Measurements from ENCODE around the gene ARHGAP10.

ARHGAP10 gene

GRCh38 chr4:147731580-147732517, at the start of gene ARHGAP10:
TSS of gene ARHGAP10 (plus strand) at chr4:147732088. CDS start at chr4:147732302, 214 bp downstream.
- peaks cover 49% of the 10 kb centered on the region for H3K4me1 ChIP-seq (ENCODE audit: control insufficient read depth, insufficient read depth, low read length)
- H3K9ac ChIP-seq (ENCODE audit: low read depth, low read length), result peak within 1 kb of the TSS; percentile 76
- peak within 1 kb of the TSS; percentile 87 for H3K4me3 ChIP-seq (ENCODE audit: low read depth, low read length)
- H3K27me3 ChIP-seq (ENCODE audit: control insufficient read depth, insufficient read depth, low read length), result peaks cover 88% of the 10 kb centered on the region
- peak within 1 kb of the TSS; percentile 83 for H3K27ac ChIP-seq (ENCODE audit: low read depth, low read length)
- no peaks in the 10 kb centered on the region for H3K9me3 ChIP-seq (ENCODE audit: control insufficient read depth, insufficient read depth, low read length)
- H3K36me3 ChIP-seq (ENCODE audit: control insufficient read depth, insufficient read depth, low read length), result no peaks in the 10 kb centered on the region

- peaks cover 12% of the 10 kb centered on the region; the same call in 1 of the 2 replicates for H3K36me3 ChIP-seq (ENCODE audit: control insufficient read depth, insufficient read depth, low read length)
Observed at GRCh38 chr4:147682755-147683154, 49.1 kb upstream of the ARHGAP10 start.

GRCh38 chr4:147683188-147683591, 48.7 kb upstream of the ARHGAP10 start:
- Histone ChIP-seq H3K4me1 (ENCODE audit: control insufficient read depth, insufficient read depth, low read length) (peaks cover 13% of the 10 kb centered on the region), H3K27ac (ENCODE audit: low read depth, low read length) (no peak overlapping the region), H3K9me3 (ENCODE audit: control insufficient read depth, insufficient read depth, low read length) (no peaks in the 10 kb centered on the region), H3K27me3 (ENCODE audit: control insufficient read depth, insufficient read depth, low read length) (no peaks in the 10 kb centered on the region), H3K9ac (ENCODE audit: low read depth, low read length) (peak overlapping the region; percentile 90), H3K4me3 (ENCODE audit: low read depth, low read length) (peak overlapping the region; percentile 94), H3K36me3 (ENCODE audit: control insufficient read depth, insufficient read depth, low read length) (peaks cover 9% of the 10 kb centered on the region; the same call in 1 of the 2 replicates)

More at GRCh38 chr4:147682755-147683154, 49.1 kb upstream of the ARHGAP10 start:
- Histone ChIP-seq H3K9ac (ENCODE audit: low read depth, low read length) (no peak overlapping the region), H3K27ac (ENCODE audit: low read depth, low read length) (no peak overlapping the region), H3K27me3 (ENCODE audit: control insufficient read depth, insufficient read depth, low read length) (no peaks in the 10 kb centered on the region), H3K4me1 (ENCODE audit: control insufficient read depth, insufficient read depth, low read length) (peaks cover 13% of the 10 kb centered on the region), H3K4me3 (ENCODE audit: low read depth, low read length) (peak overlapping the region; percentile 94), H3K9me3 (ENCODE audit: control insufficient read depth, insufficient read depth, low read length) (no peaks in the 10 kb centered on the region)

GRCh38 chr4:147683717-147684700, 47.9 kb upstream of the ARHGAP10 start, which contains the start of gene PRMT9:
TSS of gene PRMT9 (minus strand) at chr4:147684163. CDS start at chr4:147683987, 176 bp downstream.
- H3K27ac ChIP-seq (ENCODE audit: low read depth, low read length), result peak within 1 kb of the TSS; percentile 77
- H3K4me1 ChIP-seq (ENCODE audit: control insufficient read depth, insufficient read depth, low read length), result peaks cover 13% of the 10 kb centered on the region
- H3K36me3 ChIP-seq (ENCODE audit: control insufficient read depth, insufficient read depth, low read length), result 0 out of 2 replicates have a peak, but pooled peaks cover 1% of the 10 kb centered on the region
- H3K9ac ChIP-seq (ENCODE audit: low read depth, low read length), result peak within 1 kb of the TSS; percentile 90
- no peaks in the 10 kb centered on the region for H3K27me3 ChIP-seq (ENCODE audit: control insufficient read depth, insufficient read depth, low read length)
- no peaks in the 10 kb centered on the region for H3K9me3 ChIP-seq (ENCODE audit: control insufficient read depth, insufficient read depth, low read length)
- H3K4me3 ChIP-seq (ENCODE audit: low read depth, low read length), result peak within 1 kb of the TSS; percentile 94

GRCh38 chr4:147689067-147689466, 42.8 kb upstream of the ARHGAP10 start:
- H3K27me3 ChIP-seq (ENCODE audit: control insufficient read depth, insufficient read depth, low read length), result no peaks in the 10 kb centered on the region
- no peaks in the 10 kb centered on the region for H3K9me3 ChIP-seq (ENCODE audit: control insufficient read depth, insufficient read depth, low read length)
- no peaks in the 10 kb centered on the region for H3K36me3 ChIP-seq (ENCODE audit: control insufficient read depth, insufficient read depth, low read length)
- no peak overlapping the region for H3K27ac ChIP-seq (ENCODE audit: low read depth, low read length)
- no peak overlapping the region for H3K4me3 ChIP-seq (ENCODE audit: low read depth, low read length)
- H3K4me1 ChIP-seq (ENCODE audit: control insufficient read depth, insufficient read depth, low read length), result peaks cover 8% of the 10 kb centered on the region
- H3K9ac ChIP-seq (ENCODE audit: low read depth, low read length), result no peak overlapping the region

GRCh38 chr4:147691820-147692219, 40.1 kb upstream of the ARHGAP10 start:
- Histone ChIP-seq H3K27ac (ENCODE audit: low read depth, low read length) (no peak overlapping the region), H3K9ac (ENCODE audit: low read depth, low read length) (no peak overlapping the region), H3K4me1 (ENCODE audit: control insufficient read depth, insufficient read depth, low read length) (no peaks in the 10 kb centered on the region), H3K27me3 (ENCODE audit: control insufficient read depth, insufficient read depth, low read length) (no peaks in the 10 kb centered on the region), H3K4me3 (ENCODE audit: low read depth, low read length) (no peak overlapping the region), H3K36me3 (ENCODE audit: control insufficient read depth, insufficient read depth, low read length) (no peaks in the 10 kb centered on the region), H3K9me3 (ENCODE audit: control insufficient read depth, insufficient read depth, low read length) (no peaks in the 10 kb centered on the region)

GRCh38 chr4:147693218-147693617, 38.7 kb upstream of the ARHGAP10 start:
- Histone ChIP-seq H3K27me3 (ENCODE audit: control insufficient read depth, insufficient read depth, low read length) (no peaks in the 10 kb centered on the region), H3K9me3 (ENCODE audit: control insufficient read depth, insufficient read depth, low read length) (no peaks in the 10 kb centered on the region), H3K4me1 (ENCODE audit: control insufficient read depth, insufficient read depth, low read length) (no peaks in the 10 kb centered on the region), H3K36me3 (ENCODE audit: control insufficient read depth, insufficient read depth, low read length) (no peaks in the 10 kb centered on the region), H3K9ac (ENCODE audit: low read depth, low read length) (no peak overlapping the region), H3K27ac (ENCODE audit: low read depth, low read length) (no peak overlapping the region), H3K4me3 (ENCODE audit: low read depth, low read length) (no peak overlapping the region)

GRCh38 chr4:147696866-147697265, 35.0 kb upstream of the ARHGAP10 start:
- no peaks in the 10 kb centered on the region for H3K9me3 ChIP-seq (ENCODE audit: control insufficient read depth, insufficient read depth, low read length)
- H3K9ac ChIP-seq (ENCODE audit: low read depth, low read length), result no peak overlapping the region
- no peaks in the 10 kb centered on the region for H3K4me1 ChIP-seq (ENCODE audit: control insufficient read depth, insufficient read depth, low read length)
- H3K27me3 ChIP-seq (ENCODE audit: control insufficient read depth, insufficient read depth, low read length), result no peaks in the 10 kb centered on the region
- no peaks in the 10 kb centered on the region for H3K36me3 ChIP-seq (ENCODE audit: control insufficient read depth, insufficient read depth, low read length)
- H3K27ac ChIP-seq (ENCODE audit: low read depth, low read length), result no peak overlapping the region
- H3K4me3 ChIP-seq (ENCODE audit: low read depth, low read length), result no peak overlapping the region

GRCh38 chr4:147704846-147705245, 27.0 kb upstream of the ARHGAP10 start:
- H3K4me3 ChIP-seq (ENCODE audit: low read depth, low read length), result no peak overlapping the region
- peaks cover 7% of the 10 kb centered on the region; the same call in 1 of the 2 replicates for H3K4me1 ChIP-seq (ENCODE audit: control insufficient read depth, insufficient read depth, low read length)
- H3K27me3 ChIP-seq (ENCODE audit: control insufficient read depth, insufficient read depth, low read length), result no peaks in the 10 kb centered on the region
- H3K27ac ChIP-seq (ENCODE audit: low read depth, low read length), result no peak overlapping the region
- no peak overlapping the region for H3K9ac ChIP-seq (ENCODE audit: low read depth, low read length)
- H3K9me3 ChIP-seq (ENCODE audit: control insufficient read depth, insufficient read depth, low read length), result no peaks in the 10 kb centered on the region
- H3K36me3 ChIP-seq (ENCODE audit: control insufficient read depth, insufficient read depth, low read length), result no peaks in the 10 kb centered on the region

- Histone ChIP-seq H3K27me3 (ENCODE audit: control insufficient read depth, insufficient read depth, low read length) (no peaks in the 10 kb centered on the region), H3K9me3 (ENCODE audit: control insufficient read depth, insufficient read depth, low read length) (no peaks in the 10 kb centered on the region), H3K9ac (ENCODE audit: low read depth, low read length) (no peak overlapping the region), H3K4me1 (ENCODE audit: control insufficient read depth, insufficient read depth, low read length) (peaks cover 7% of the 10 kb centered on the region; the same call in 1 of the 2 replicates), H3K27ac (ENCODE audit: low read depth, low read length) (no peak overlapping the region), H3K36me3 (ENCODE audit: control insufficient read depth, insufficient read depth, low read length) (no peaks in the 10 kb centered on the region), H3K4me3 (ENCODE audit: low read depth, low read length) (no peak overlapping the region)
Observed at GRCh38 chr4:147707892-147708672, 23.8 kb upstream of the ARHGAP10 start.
